PC-9 (cell line): ENCODE measurements around the gene KLF17.

Source experiments
- EZH2 ChIP-seq: fragments of 200-600 bp; sonication (generic); IDR thresholded peaks from 2 replicates; pipeline ENCODE4 v1.8.0; 2017; ENCODE audit warnings: antibody characterized with exemption, low read depth
- TF ChIP-seq, protein P1 (sequence below): fragments of 200-600 bp; sonication (generic); conservative IDR thresholded peaks from 2 replicates; pipeline ENCODE4 v1.6.1; 2017; ENCODE audit warnings: mixed run types, antibody characterized with exemption, mild to moderate bottlenecking, moderate library complexity

DNA sequence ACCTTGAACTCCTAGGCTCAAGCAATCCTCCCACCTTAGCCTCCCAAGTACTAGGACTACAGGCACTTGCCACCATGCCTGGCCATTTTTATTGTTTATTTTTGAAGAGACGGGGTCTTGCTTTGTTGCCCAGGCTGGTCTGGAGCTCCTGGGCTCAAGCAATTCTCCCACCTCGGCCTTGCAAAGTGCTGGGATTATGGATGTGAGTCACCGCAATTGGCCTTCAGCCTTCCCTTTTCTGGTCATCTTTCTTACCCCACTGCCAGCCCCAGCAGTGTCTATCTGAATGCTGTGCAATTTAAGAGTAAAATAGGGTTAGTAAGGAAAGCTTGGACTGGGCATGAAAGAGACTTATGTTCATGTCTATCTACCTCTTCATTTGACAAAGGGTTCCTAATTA, 6.1 kb upstream of the KLF17 start:
- TF ChIP-seq, protein P1, sequence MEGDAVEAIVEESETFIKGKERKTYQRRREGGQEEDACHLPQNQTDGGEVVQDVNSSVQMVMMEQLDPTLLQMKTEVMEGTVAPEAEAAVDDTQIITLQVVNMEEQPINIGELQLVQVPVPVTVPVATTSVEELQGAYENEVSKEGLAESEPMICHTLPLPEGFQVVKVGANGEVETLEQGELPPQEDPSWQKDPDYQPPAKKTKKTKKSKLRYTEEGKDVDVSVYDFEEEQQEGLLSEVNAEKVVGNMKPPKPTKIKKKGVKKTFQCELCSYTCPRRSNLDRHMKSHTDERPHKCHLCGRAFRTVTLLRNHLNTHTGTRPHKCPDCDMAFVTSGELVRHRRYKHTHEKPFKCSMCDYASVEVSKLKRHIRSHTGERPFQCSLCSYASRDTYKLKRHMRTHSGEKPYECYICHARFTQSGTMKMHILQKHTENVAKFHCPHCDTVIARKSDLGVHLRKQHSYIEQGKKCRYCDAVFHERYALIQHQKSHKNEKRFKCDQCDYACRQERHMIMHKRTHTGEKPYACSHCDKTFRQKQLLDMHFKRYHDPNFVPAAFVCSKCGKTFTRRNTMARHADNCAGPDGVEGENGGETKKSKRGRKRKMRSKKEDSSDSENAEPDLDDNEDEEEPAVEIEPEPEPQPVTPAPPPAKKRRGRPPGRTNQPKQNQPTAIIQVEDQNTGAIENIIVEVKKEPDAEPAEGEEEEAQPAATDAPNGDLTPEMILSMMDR: no peak
- no peak for TF ChIP-seq EZH2
